CD14-positive monocyte (primary cell): Measurements from ENCODE around the gene BICDL1. TPM values are rescaled to one million over a fixed set of nuclear protein-coding genes. Genes with fewer than 3 reads are reported as not detected.
A peak's percentile ranks its signal among the peaks of the same experiment; 100 is the strongest.

ENCODE experiments used
- DNase-seq, 3 donors: peaks; one replicate each; pipeline ENCODE4 v3.0.0-alpha.2; 2011 to 2022
- H2AFZ ChIP-seq: 2 replicates; pipeline ENCODE4 v1.6.0; 2012; ENCODE audit warnings: mild to moderate bottlenecking, low read depth, low read length, inconsistent platforms; ENCODE audit not compliant: insufficient read depth, poor library complexity, severe bottlenecking
- H3K27ac ChIP-seq, 2 donors: 1 replicate in 1 of 2; 2 replicates in 1 of 2; pipeline ENCODE4 v1.5.1; 2012 to 2013; ENCODE audit warnings: low read length in 2 of 2, control low read depth in 1 of 2, inconsistent platforms in 1 of 2, low read depth in 1 of 2, mild to moderate bottlenecking in 1 of 2
- H3K27me3 ChIP-seq, 2 donors: one replicate each; pipeline versions ENCODE4 v1.6.0 to v1.6.1; 2011 to 2013; ENCODE audit warnings: low read length in 2 of 2; ENCODE audit not compliant: control insufficient read depth in 2 of 2, insufficient read depth in 2 of 2
- H3K36me3 ChIP-seq, 2 donors: replicated peaks in 1 of 2; 1 replicate in 1 of 2; 2 replicates in 1 of 2; pipeline versions ENCODE4 v1.5.1 to v1.6.1; 2012 to 2013; ENCODE audit warnings: low read length in 2 of 2, control low read depth in 1 of 2, inconsistent platforms in 1 of 2, mild to moderate bottlenecking in 1 of 2; ENCODE audit not compliant: insufficient read depth in 2 of 2, control insufficient read depth in 1 of 2
- H3K4me1 ChIP-seq, 2 donors: 1 replicate in 1 of 2; 2 replicates in 1 of 2; pipeline versions ENCODE4 v1.5.1 to v1.6.1; 2012 to 2013; ENCODE audit warnings: low read length in 2 of 2, control low read depth in 1 of 2, inconsistent platforms in 1 of 2, mild to moderate bottlenecking in 1 of 2, moderate library complexity in 1 of 2; ENCODE audit not compliant: insufficient read depth in 2 of 2, control insufficient read depth in 1 of 2
- H3K4me2 ChIP-seq: replicated peaks from 2 replicates; pipeline ENCODE3; 2012; ENCODE audit warnings: low read length, moderate library complexity, mild to moderate bottlenecking; ENCODE audit not compliant: poor library complexity, severe bottlenecking; ENCODE audit errors: extremely low read depth
- H3K4me3 ChIP-seq, 3 experiments: fragments of 200-600 bp in 1 of 3; sonication (generic) in 1 of 3; replicated peaks in 1 of 3; 1 replicate in 2 of 3; 2 replicates in 1 of 3; pipeline ENCODE4 v1.5.1; 2011 to 2013; ENCODE audit warnings: low read length in 3 of 3, mild to moderate bottlenecking in 3 of 3, control low read depth in 2 of 3, low read depth in 2 of 3, inconsistent platforms in 1 of 3, moderate library complexity in 1 of 3
- H3K79me2 ChIP-seq: 2 replicates; pipeline ENCODE4 v1.6.0; 2012; ENCODE audit warnings: mild to moderate bottlenecking, control low read depth, inconsistent platforms, low read length, moderate library complexity; ENCODE audit not compliant: insufficient read depth
- H3K9ac ChIP-seq: 2 replicates; pipeline ENCODE4 v1.6.0; 2017; ENCODE audit warnings: low read length, mild to moderate bottlenecking; ENCODE audit not compliant: insufficient read depth, poor library complexity, severe bottlenecking
- H3K9me3 ChIP-seq, 2 donors: replicated peaks in 1 of 2; 1 replicate in 1 of 2; 2 replicates in 1 of 2; pipeline versions ENCODE4 v1.5.1 to v1.6.1; 2012 to 2013; ENCODE audit warnings: low read length in 2 of 2, control low read depth in 1 of 2; ENCODE audit not compliant: control insufficient read depth in 1 of 2, insufficient read depth in 1 of 2
- H4K20me1 ChIP-seq: 2 replicates; pipeline ENCODE4 v1.6.0; 2012; ENCODE audit warnings: mild to moderate bottlenecking, low read length, control low read depth, moderate library complexity; ENCODE audit not compliant: insufficient read depth
- H3K27ac Mint-ChIP-seq, 7 donors: one replicate each; pipeline ENCODE4 v1.8.0; 2020; ENCODE audit warnings: mild to moderate bottlenecking in 7 of 7, mixed read lengths in 7 of 7, moderate library complexity in 6 of 7, inconsistent platforms in 2 of 7
- H3K27me3 Mint-ChIP-seq, 3 donors: one replicate each; pipeline ENCODE4 v1.8.0; 2021 to 2022; ENCODE audit warnings: low read depth in 3 of 3, mild to moderate bottlenecking in 3 of 3, mixed read lengths in 3 of 3, moderate library complexity in 3 of 3, inconsistent platforms in 1 of 3
- H3K36me3 Mint-ChIP-seq, 2 donors: one replicate each; pipeline ENCODE4 v1.8.0; 2020; ENCODE audit warnings: mixed read lengths in 2 of 2, inconsistent platforms in 1 of 2, mild to moderate bottlenecking in 1 of 2
- H3K4me1 Mint-ChIP-seq: one replicate; pipeline ENCODE4 v1.8.0; 2020; ENCODE audit warnings: mild to moderate bottlenecking, mixed read lengths
- H3K4me3 Mint-ChIP-seq, 2 donors: one replicate each; pipeline ENCODE4 v1.8.0; 2020; ENCODE audit warnings: mild to moderate bottlenecking in 2 of 2, mixed read lengths in 2 of 2, moderate library complexity in 1 of 2
- H3K9me3 Mint-ChIP-seq, 7 donors: one replicate each; pipeline ENCODE4 v1.8.0; 2020 to 2022; ENCODE audit warnings: mixed read lengths in 7 of 7, mild to moderate bottlenecking in 6 of 7, moderate library complexity in 6 of 7, inconsistent platforms in 2 of 7
- CTCF ChIP-seq: fragments of 200-600 bp; IDR thresholded peaks from one replicate; pipeline ENCODE4 v1.8.0; 2022; ENCODE audit warnings: antibody characterized with exemption, mild to moderate bottlenecking
- WGBS: methylation state at CpG from one replicate; pipeline ENCODE4 v1.1.5; 2013; ENCODE audit warnings: missing lambda C conversion rate; ENCODE audit not compliant: insufficient coverage; 5-methylcytosine and 5-hydroxymethylcytosine counted together
- intact Hi-C, 2 donors: fragments of 100-400 bp; cut with micrococcal nuclease; formaldehyde crosslinking; loops; one replicate each; pipeline versions ENCODE4 v1.15.0 to v1.15.1; 2023
- polyA plus RNA-seq, 3 donors: library from polyadenylated mRNA; depleted of rRNA in 1 of 3; unstranded in 2 of 3; stranded (reverse) in 1 of 3; fragments of 300-500 nt in 2 of 3; fragments of >200 nt in 1 of 3; fragmentation: Illumina TruSeq in 2 of 3; gene quantifications; 1 replicate in 2 of 3; 2 replicates in 1 of 3; pipeline ENCODE4 v1.2.3, GENCODE V29; 2012 to 2021

BICDL1 gene
- polyA plus RNA-seq, 3 donors: 0.13 TPM; not detected in 2

- H3K4me2 ChIP-seq: peak overlapping the region; percentile 64
- H3K4me3 Mint-ChIP-seq: peak overlapping the region; percentile 73 to 87
- peak overlapping the region; percentile 32 to 57 (median 33) for H3K4me3 ChIP-seq
- no peak overlapping the region for H2AFZ ChIP-seq
- H3K9me3 Mint-ChIP-seq: no peaks in the 10 kb centered on the region
- H3K27ac ChIP-seq: peak overlapping the region; percentile 16 to 44
- peak; percentile 99 to 100 (median 100) for DNase-seq
- peaks cover 14% of the 10 kb centered on the region for H3K4me1 Mint-ChIP-seq
- no peaks in the 10 kb centered on the region for H3K36me3 ChIP-seq
- H3K79me2 ChIP-seq: no peaks in the 10 kb centered on the region
- peaks cover 7 to 23% (median 15%) of the 10 kb centered on the region in 3 donors for H3K27me3 Mint-ChIP-seq
- peak; percentile 95 for TF ChIP-seq CTCF
- H3K27me3 ChIP-seq: no peaks in the 10 kb centered on the region
- H4K20me1 ChIP-seq: peaks cover 2% of the 10 kb centered on the region
- under 1% methylated on average over 54 of the region's 55 CpGs for WGBS
- intact Hi-C loops: loop anchor here in 1 of 2 donors (5.0 kb wide), 2 partner anchors 35 to 115 kb away; partner anchors contain the start of gene RPLP0
- H3K27ac Mint-ChIP-seq: peak overlapping the region; percentile 54 to 90 (median 81)
- H3K9me3 ChIP-seq: no peaks in the 10 kb centered on the region
- no peak overlapping the region for H3K9ac ChIP-seq
- H3K36me3 Mint-ChIP-seq: peaks cover 0 to 3% of the 10 kb centered on the region in 2 donors
- peaks cover 15% of the 10 kb centered on the region in 2 donors for H3K4me1 ChIP-seq
Observed at GRCh38 chr12:120086801-120087621, 98.0 kb downstream of the BICDL1 start.

DNA sequence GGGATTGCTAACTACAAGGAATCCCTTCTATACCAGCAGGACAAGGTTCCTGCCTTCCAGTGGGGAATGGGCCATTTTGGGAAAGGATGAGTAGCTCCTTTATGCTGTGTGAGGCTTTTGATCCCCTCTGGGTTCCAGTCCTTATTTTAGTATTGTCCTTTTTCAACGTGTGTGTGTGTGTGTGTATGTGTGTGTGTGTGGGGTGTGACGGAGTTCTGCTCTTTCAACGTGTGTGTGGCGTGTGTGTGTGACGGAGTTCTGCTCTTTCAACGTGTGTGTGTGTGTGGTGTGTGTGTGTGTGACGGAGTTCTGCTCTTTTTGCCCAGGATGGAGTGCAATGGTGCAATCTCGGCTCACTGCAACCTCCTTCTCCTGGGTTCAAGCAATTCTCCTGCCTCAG lies 100.1 kb downstream of the BICDL1 start:
- Histone ChIP-seq H3K79me2 (no peaks in the 10 kb centered on the region), H3K36me3 (peaks cover 0 to 6% of the 10 kb centered on the region in 2 donors), H3K27me3 (no peaks in the 10 kb centered on the region), H3K9ac (no peak overlapping the region), H3K4me2 (no peak overlapping the region), H3K9me3 (no peaks in the 10 kb centered on the region), H3K27ac (no peak overlapping the region), H3K4me3 (no peak overlapping the region), H3K4me1 (peaks cover 15% of the 10 kb centered on the region in 2 donors), H2AFZ (no peak overlapping the region), H4K20me1 (peaks cover 21% of the 10 kb centered on the region)
- peaks cover 8 to 11% of the 10 kb centered on the region in 2 donors for H3K36me3 Mint-ChIP-seq
- peaks cover 14% of the 10 kb centered on the region for H3K4me1 Mint-ChIP-seq
- no peaks in the 10 kb centered on the region for H3K9me3 Mint-ChIP-seq
- 4% methylated on average over 5 of the region's 8 CpGs for WGBS
- DNase-seq: peak in 2 of 3 donors; percentile 18 to 28
- TF ChIP-seq CTCF: no peak
- intact Hi-C loops: loop anchor here in 1 of 2 donors (5.0 kb wide), 2 partner anchors 33 to 113 kb away; partner anchors contain the start of gene RPLP0
- peak overlapping the region in 1 of 2 donors; percentile 57 for H3K4me3 Mint-ChIP-seq
- peak overlapping the region in 3 of 7 donors; percentile 4 to 16 (median 8) for H3K27ac Mint-ChIP-seq
- peaks cover 5 to 17% (median 15%) of the 10 kb centered on the region in 3 donors for H3K27me3 Mint-ChIP-seq
